HCT116 (cell line): ENCODE measurements around the gene UPB1. TPM values are rescaled to one million over a fixed set of nuclear protein-coding genes. Genes with fewer than 3 reads are reported as not detected.
A peak's percentile ranks its signal among the peaks of the same experiment; 100 is the strongest.

Experiments
- ATAC-seq: fragments of 200-7000 bp; cut with Tn5 transposase; 2 replicates; pipeline ENCODE4 v1.9.1; 2020; ENCODE audit warnings: mild to moderate bottlenecking, moderate library complexity
- Bru-seq: library from RNA; stranded (reverse); fragments of 400-500 nt; gene quantifications from one replicate; lab custom pipeline; 2021; lab: Mats Ljungman, UMichigan
- BruChase-seq, 2 experiments: library from RNA; stranded (reverse); fragments of 400-500 nt; gene quantifications; one replicate each; lab custom pipeline; 2021; lab: Mats Ljungman, UMichigan
- BruUV-seq: library from RNA; stranded (reverse); fragments of 400-500 nt; replicated peaks from 2 replicates; lab custom pipeline; 2021; lab: Mats Ljungman, UMichigan
- CTCF ChIA-PET: fragments of 300-600 bp; sonication (Branson Sonifier 250); formaldehyde crosslinking; loops from one replicate; lab custom pipeline; 2021; ENCODE audit warnings: antibody characterized with exemption; lab: Charles Lee
- POLR2A ChIA-PET: fragments of 300-600, 350-600 bp; sonication (Branson Sonifier 250); formaldehyde crosslinking; loops from one replicate; lab custom pipeline; 2021; ENCODE audit warnings: antibody characterized with exemption; lab: Charles Lee
- RAD21 ChIA-PET, 2 experiments: fragments of 300-600 bp; sonication (Branson Sonifier 250); formaldehyde crosslinking; loops; one replicate each; lab custom pipeline; 2023; ENCODE audit warnings: low total read pairs in 2 of 2; ENCODE audit not compliant: uncharacterized antibody in 2 of 2, unreplicated experiment in 2 of 2, low non-redundant PET in 1 of 2; lab: Charles Lee
- DNase-seq: peaks from one replicate; pipeline ENCODE4 v3.0.0-alpha.2; 2010; ENCODE audit warnings: low read depth, low spot score
- H2AFZ ChIP-seq: fragments of 200-600 bp; shearing (Covaris generic), sonication (generic); 2 replicates; pipeline ENCODE4 v1.6.1; 2017; ENCODE audit warnings: low read depth, mixed run types, mixed read lengths, antibody characterized with exemption, low read length; ENCODE audit not compliant: poor library complexity, severe bottlenecking
- H3K27ac ChIP-seq: 2 replicates; pipeline ENCODE4 v1.5.1; 2012; ENCODE audit warnings: low read depth, low read length
- H3K27me3 ChIP-seq: fragments of 200-600 bp; sonication (generic); 2 replicates; pipeline ENCODE4 v1.6.1; 2016; ENCODE audit warnings: mixed run types, low read length, mixed read lengths; ENCODE audit not compliant: insufficient read depth
- H3K36me3 ChIP-seq, 2 experiments: fragments of 200-500 bp in 1 of 2; fragments of 200-600 bp in 1 of 2; sonication (Bioruptor generic) in 1 of 2; sonication (generic) in 1 of 2; 2 replicates each; pipeline versions ENCODE4 v1.5.1 to v1.6.1; 2014 to 2016; ENCODE audit warnings: low read length in 2 of 2, inconsistent platforms in 1 of 2, mixed read lengths in 1 of 2, mixed run types in 1 of 2; ENCODE audit not compliant: insufficient read depth in 2 of 2, control insufficient read depth in 1 of 2
- H3K4me1 ChIP-seq, 2 experiments: fragments of 200-600 bp in 1 of 2; sonication (generic) in 1 of 2; 2 replicates each; pipeline versions ENCODE4 v1.5.1 to v1.6.1; 2012 to 2017; ENCODE audit warnings: low read length in 2 of 2, inconsistent platforms in 1 of 2, mild to moderate bottlenecking in 1 of 2, mixed read lengths in 1 of 2, mixed run types in 1 of 2, moderate library complexity in 1 of 2; ENCODE audit not compliant: insufficient read depth in 2 of 2, control insufficient read depth in 1 of 2
- H3K4me2 ChIP-seq: fragments of 200-600 bp; sonication (generic); 2 replicates; pipeline ENCODE4 v1.6.1; 2017; ENCODE audit warnings: mixed run types, low read length, mixed read lengths
- H3K4me3 ChIP-seq, 2 experiments: fragments of 200-600 bp in 1 of 2; sonication (generic) in 1 of 2; replicated peaks in 1 of 2; 2 replicates each; pipeline ENCODE4 v1.5.1; 2011 to 2016; ENCODE audit warnings: low read length in 2 of 2, control low read depth in 1 of 2, low read depth in 1 of 2, mild to moderate bottlenecking in 1 of 2, mixed read lengths in 1 of 2, mixed run types in 1 of 2
- H3K79me2 ChIP-seq: fragments of 200-600 bp; sonication (generic); 2 replicates; pipeline ENCODE4 v1.6.1; 2017; ENCODE audit warnings: mild to moderate bottlenecking, mixed run types, low read length, moderate library complexity, mixed read lengths; ENCODE audit not compliant: insufficient read depth
- H3K9ac ChIP-seq: fragments of 200-600 bp; sonication (generic); 2 replicates; pipeline ENCODE4 v1.6.1; 2016; ENCODE audit warnings: low read length, mixed read lengths
- H3K9me2 ChIP-seq: fragments of 200-600 bp; sonication (generic), shearing (Covaris generic); 2 replicates; pipeline ENCODE4 v1.6.1; 2017; ENCODE audit warnings: mixed run types, mild to moderate bottlenecking, moderate library complexity; ENCODE audit not compliant: insufficient read depth
- H3K9me3 ChIP-seq, 2 experiments: fragments of 200-500 bp in 1 of 2; fragments of 200-600 bp in 1 of 2; sonication (Bioruptor generic) in 1 of 2; sonication (generic) in 1 of 2; 2 replicates each; pipeline ENCODE4 v1.6.1; 2014 to 2017; ENCODE audit warnings: low read length in 2 of 2, mixed read lengths in 2 of 2, inconsistent platforms in 1 of 2, low read depth in 1 of 2, mild to moderate bottlenecking in 1 of 2, mixed run types in 1 of 2, moderate library complexity in 1 of 2; ENCODE audit not compliant: control insufficient read depth in 1 of 2, insufficient read depth in 1 of 2
- H4K20me1 ChIP-seq: fragments of 200-600 bp; sonication (generic), shearing (Covaris generic); 2 replicates; pipeline ENCODE4 v1.6.1; 2017; ENCODE audit warnings: mixed run types, mild to moderate bottlenecking, moderate library complexity; ENCODE audit not compliant: insufficient read depth
- ELF1 ChIP-seq: IDR thresholded peaks from 2 replicates; pipeline ENCODE4 v1.6.1; 2012; ENCODE audit warnings: low read depth, borderline replicate concordance
- EZH2phosphoT487 ChIP-seq: fragments of 200-600 bp; IDR thresholded peaks from 2 replicates; pipeline ENCODE4 v1.6.1; 2018; ENCODE audit warnings: antibody characterized with exemption, borderline replicate concordance
- FOSL1 ChIP-seq: IDR thresholded peaks from 2 replicates; pipeline ENCODE4 v1.6.1; 2012; ENCODE audit warnings: low read depth
- JUND ChIP-seq: IDR thresholded peaks from 2 replicates; pipeline ENCODE4 v1.6.1; 2012
- POLR2A ChIP-seq: IDR thresholded peaks from 2 replicates; pipeline ENCODE4 v1.7.0; 2011; ENCODE audit warnings: borderline replicate concordance; ENCODE audit not compliant: insufficient read depth, insufficient read length; ENCODE audit errors: extremely low read depth
- POLR2AphosphoS5 ChIP-seq: IDR thresholded peaks from 2 replicates; pipeline ENCODE4 v1.6.1; 2011; ENCODE audit warnings: mild to moderate bottlenecking, low read depth, low read length, moderate library complexity
- TCF7L2 ChIP-seq: IDR thresholded peaks from 2 replicates; pipeline ENCODE4 v1.7.0; 2011; ENCODE audit warnings: borderline replicate concordance, inconsistent platforms; ENCODE audit not compliant: insufficient read depth, insufficient read length; ENCODE audit errors: extremely low read depth
- ZFX ChIP-seq: fragments of 450-650 bp; IDR thresholded peaks from 2 replicates; pipeline ENCODE4 v1.6.1; 2017
- ZNF274 ChIP-seq: fragments of 200-500 bp; sonication (Bioruptor generic); IDR thresholded peaks from 2 replicates; pipeline ENCODE4 v1.6.1; 2014; ENCODE audit warnings: mild to moderate bottlenecking, low read depth, low read length, inconsistent platforms
- intact Hi-C: fragments of 100-400 bp; cut with micrococcal nuclease; formaldehyde crosslinking; loops from 2 replicates; pipeline ENCODE4 v1.10.0; 2022
- long read RNA-seq: library from polyadenylated mRNA; unstranded; transcript quantifications from one replicate; pipeline ENCODE4 v2.0.0, GENCODE V29; 2021; ENCODE audit not compliant: unreplicated experiment
- polyA plus RNA-seq: library from polyadenylated mRNA; unstranded; fragments of >200 nt; gene quantifications from 2 replicates; pipeline ENCODE4 v1.2.1, GENCODE V29; 2012; ENCODE audit warnings: missing spikeins
- total RNA-seq: library from RNA; stranded (reverse); gene quantifications from one replicate; pipeline ENCODE4 v1.2.1, GENCODE V29; 2021; ENCODE audit not compliant: unreplicated experiment
- TF ChIP-seq, protein P1 (sequence below): IDR thresholded peaks from 2 replicates; pipeline ENCODE4 v1.6.1; 2011; ENCODE audit warnings: mild to moderate bottlenecking, low read length, moderate library complexity; ENCODE audit not compliant: insufficient replicate concordance; ENCODE audit errors: extremely low read depth
- TF ChIP-seq, protein P2 (sequence below), 3 experiments: fragments of 200-600 bp in 1 of 3; sonication (generic) in 1 of 3; IDR thresholded peaks in 2 of 3; conservative IDR thresholded peaks in 1 of 3; 2 replicates each; pipeline ENCODE4 v1.5.1; 2012 to 2017; ENCODE audit warnings: low read depth in 2 of 3, low read length in 2 of 3, antibody characterized with exemption in 1 of 3, borderline replicate concordance in 1 of 3, control low read depth in 1 of 3, mild to moderate bottlenecking in 1 of 3, mixed read lengths in 1 of 3, mixed run types in 1 of 3, moderate library complexity in 1 of 3; ENCODE audit not compliant: insufficient read depth in 1 of 3
- TF ChIP-seq, protein P3 (sequence below): IDR thresholded peaks from 2 replicates; pipeline ENCODE4 v1.6.1; 2012

UPB1 gene
- total RNA-seq (0.27 TPM), Bru-seq, nascent RNA (percentile 16 among the genes with signal in this experiment), BruChase-seq, experiment 1, labeled RNA remaining after a 6-hour chase (percentile 23 among the genes with signal in this experiment), BruChase-seq, experiment 2, labeled RNA remaining after a 2-hour chase (percentile 23 among the genes with signal in this experiment)
- polyA plus RNA-seq: 0.06 and 0.14 TPM in 2 replicates
- long read RNA-seq: 0 reads

DNA sequence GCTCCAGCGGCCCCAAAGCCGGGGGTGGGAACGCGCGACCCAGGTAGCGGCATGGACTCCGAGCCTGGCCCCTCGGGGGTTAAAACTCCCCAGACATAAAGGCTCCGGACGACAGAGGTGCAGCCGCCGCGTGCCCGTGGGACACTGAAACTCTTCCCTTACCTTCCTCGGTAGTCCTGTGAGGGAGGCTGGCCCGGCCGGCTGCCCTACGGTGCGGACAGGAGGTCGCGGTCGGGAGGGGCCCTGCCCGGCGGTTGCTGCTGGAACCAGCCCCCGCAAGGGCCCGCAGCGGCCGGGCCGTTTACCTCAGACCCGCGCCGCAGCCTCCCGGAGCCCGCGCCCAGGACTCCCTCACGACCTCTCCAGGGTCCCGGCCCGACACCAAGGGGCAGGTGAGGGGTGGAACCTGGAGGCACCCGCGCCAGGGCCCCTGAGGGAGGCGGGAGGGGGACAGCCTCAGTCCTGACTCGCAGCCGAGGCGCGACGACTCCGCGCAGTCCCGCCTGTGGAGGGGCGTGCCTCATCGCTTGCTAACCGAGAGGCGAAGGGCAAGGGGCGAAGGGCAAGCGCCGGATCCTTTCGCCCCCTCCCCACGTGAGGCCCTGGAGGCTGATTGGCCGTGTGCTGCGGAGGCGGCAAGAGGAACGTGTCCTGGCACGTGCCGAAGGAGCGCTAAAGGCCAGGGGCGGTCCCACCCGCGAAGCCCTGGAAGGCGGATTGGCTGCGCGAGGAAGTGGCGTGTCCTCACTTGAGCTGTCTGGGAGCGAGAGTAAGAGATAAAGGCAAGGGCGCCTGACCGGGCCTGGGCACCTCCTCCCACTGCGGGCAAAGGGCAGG is at the start of gene UPB1:
Gene UPB1, plus strand, starts transcription at position 805 of the 837 bp plus-strand sequence. CDS start 72 bp downstream, outside the sequence.
- Histone ChIP-seq H3K79me2 (no peaks in the 10 kb centered on the region), H3K9ac (no peak within 1 kb of the TSS), H2AFZ (no peak within 1 kb of the TSS), H3K4me2 (no peak within 1 kb of the TSS), H3K9me3 (no peaks in the 10 kb centered on the region), H4K20me1 (no peaks in the 10 kb centered on the region), H3K27me3 (no peaks in the 10 kb centered on the region), H3K9me2 (no peaks in the 10 kb centered on the region), H3K4me1 (no peaks in the 10 kb centered on the region), H3K4me3 (no peak within 1 kb of the TSS), H3K27ac (no peak within 1 kb of the TSS), H3K36me3 (no peaks in the 10 kb centered on the region)
- intact Hi-C loops: no loop called here
- DNase-seq (no peak), ATAC-seq (no peak)
- ChIA-PET CTCF (no interaction called here), POLR2A (no interaction called here), RAD21 (no interaction called here)
- no TSS peak for BruUV-seq
- TF ChIP-seq POLR2AphosphoS5 (no peak), EZH2phosphoT487 (no peak), POLR2A (no peak), TCF7L2 (no peak), ELF1 (no peak), FOSL1 (no peak), JUND (no peak), ZNF274 (no peak), ZFX (no peak)
- TF ChIP-seq, protein P1, sequence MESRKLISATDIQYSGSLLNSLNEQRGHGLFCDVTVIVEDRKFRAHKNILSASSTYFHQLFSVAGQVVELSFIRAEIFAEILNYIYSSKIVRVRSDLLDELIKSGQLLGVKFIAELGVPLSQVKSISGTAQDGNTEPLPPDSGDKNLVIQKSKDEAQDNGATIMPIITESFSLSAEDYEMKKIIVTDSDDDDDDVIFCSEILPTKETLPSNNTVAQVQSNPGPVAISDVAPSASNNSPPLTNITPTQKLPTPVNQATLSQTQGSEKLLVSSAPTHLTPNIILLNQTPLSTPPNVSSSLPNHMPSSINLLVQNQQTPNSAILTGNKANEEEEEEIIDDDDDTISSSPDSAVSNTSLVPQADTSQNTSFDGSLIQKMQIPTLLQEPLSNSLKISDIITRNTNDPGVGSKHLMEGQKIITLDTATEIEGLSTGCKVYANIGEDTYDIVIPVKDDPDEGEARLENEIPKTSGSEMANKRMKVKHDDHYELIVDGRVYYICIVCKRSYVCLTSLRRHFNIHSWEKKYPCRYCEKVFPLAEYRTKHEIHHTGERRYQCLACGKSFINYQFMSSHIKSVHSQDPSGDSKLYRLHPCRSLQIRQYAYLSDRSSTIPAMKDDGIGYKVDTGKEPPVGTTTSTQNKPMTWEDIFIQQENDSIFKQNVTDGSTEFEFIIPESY: no peak
- TF ChIP-seq, protein P2, sequence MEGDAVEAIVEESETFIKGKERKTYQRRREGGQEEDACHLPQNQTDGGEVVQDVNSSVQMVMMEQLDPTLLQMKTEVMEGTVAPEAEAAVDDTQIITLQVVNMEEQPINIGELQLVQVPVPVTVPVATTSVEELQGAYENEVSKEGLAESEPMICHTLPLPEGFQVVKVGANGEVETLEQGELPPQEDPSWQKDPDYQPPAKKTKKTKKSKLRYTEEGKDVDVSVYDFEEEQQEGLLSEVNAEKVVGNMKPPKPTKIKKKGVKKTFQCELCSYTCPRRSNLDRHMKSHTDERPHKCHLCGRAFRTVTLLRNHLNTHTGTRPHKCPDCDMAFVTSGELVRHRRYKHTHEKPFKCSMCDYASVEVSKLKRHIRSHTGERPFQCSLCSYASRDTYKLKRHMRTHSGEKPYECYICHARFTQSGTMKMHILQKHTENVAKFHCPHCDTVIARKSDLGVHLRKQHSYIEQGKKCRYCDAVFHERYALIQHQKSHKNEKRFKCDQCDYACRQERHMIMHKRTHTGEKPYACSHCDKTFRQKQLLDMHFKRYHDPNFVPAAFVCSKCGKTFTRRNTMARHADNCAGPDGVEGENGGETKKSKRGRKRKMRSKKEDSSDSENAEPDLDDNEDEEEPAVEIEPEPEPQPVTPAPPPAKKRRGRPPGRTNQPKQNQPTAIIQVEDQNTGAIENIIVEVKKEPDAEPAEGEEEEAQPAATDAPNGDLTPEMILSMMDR (IDR thresholded peaks at IDR 0.05 in 2 of 3, conservative IDR thresholded peaks at IDR 0.05 in 1 of 3; ENCODE audit: borderline replicate concordance in 1 of 3, insufficient read depth in 1 of 3, low read depth in 2 of 3, low read length in 2 of 3): no peak
- TF ChIP-seq, protein P3, sequence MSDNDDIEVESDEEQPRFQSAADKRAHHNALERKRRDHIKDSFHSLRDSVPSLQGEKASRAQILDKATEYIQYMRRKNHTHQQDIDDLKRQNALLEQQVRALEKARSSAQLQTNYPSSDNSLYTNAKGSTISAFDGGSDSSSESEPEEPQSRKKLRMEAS: no peak
